Activated CD4-positive, alpha-beta T cell treated with anti-CD3 and anti-CD28 coated beads, Interleukin-2, amount 10 ng/mL, durations not matched to agents 24 days and 14 days (primary cell): ENCODE measurements around the gene LY9. TPM values are rescaled to one million over a fixed set of nuclear protein-coding genes. Genes with fewer than 3 reads are reported as not detected.
"Not testable (repeated sequence)": the region's sequence is repeated elsewhere in the genome, so short reads cannot be mapped to it uniquely, and the experiment has no call there.

Experiments
- DNase-seq: peaks from one replicate; pipeline ENCODE4 v3.0.0; 2022
- H3K27ac Mint-ChIP-seq: one replicate; pipeline ENCODE4 v1.8.0; 2022; ENCODE audit warnings: mild to moderate bottlenecking, mixed read lengths
- H3K27me3 Mint-ChIP-seq: one replicate; pipeline ENCODE4 v1.8.0; 2022; ENCODE audit warnings: mixed read lengths
- H3K36me3 Mint-ChIP-seq: one replicate; pipeline ENCODE4 v1.8.0; 2022; ENCODE audit warnings: low read depth, mild to moderate bottlenecking, mixed read lengths
- H3K4me1 Mint-ChIP-seq: one replicate; pipeline ENCODE4 v1.8.0; 2021; ENCODE audit warnings: mixed read lengths
- H3K4me3 Mint-ChIP-seq: one replicate; pipeline ENCODE4 v1.8.0; 2022; ENCODE audit warnings: mild to moderate bottlenecking, moderate library complexity, mixed read lengths
- H3K9me3 Mint-ChIP-seq: one replicate; pipeline ENCODE4 v1.8.0; 2021; ENCODE audit warnings: mixed read lengths
- intact Hi-C: fragments of 100-400 bp; cut with micrococcal nuclease; formaldehyde crosslinking; loops from one replicate; pipeline ENCODE4 v1.15.1; 2023
- total RNA-seq: library from RNA; stranded (reverse); gene quantifications from 2 replicates; pipeline ENCODE4 v1.2.3, GENCODE V29; 2022

The LY9 gene
- total RNA-seq, 1 donor from 2014 or later = 0.30 TPM

DNA sequence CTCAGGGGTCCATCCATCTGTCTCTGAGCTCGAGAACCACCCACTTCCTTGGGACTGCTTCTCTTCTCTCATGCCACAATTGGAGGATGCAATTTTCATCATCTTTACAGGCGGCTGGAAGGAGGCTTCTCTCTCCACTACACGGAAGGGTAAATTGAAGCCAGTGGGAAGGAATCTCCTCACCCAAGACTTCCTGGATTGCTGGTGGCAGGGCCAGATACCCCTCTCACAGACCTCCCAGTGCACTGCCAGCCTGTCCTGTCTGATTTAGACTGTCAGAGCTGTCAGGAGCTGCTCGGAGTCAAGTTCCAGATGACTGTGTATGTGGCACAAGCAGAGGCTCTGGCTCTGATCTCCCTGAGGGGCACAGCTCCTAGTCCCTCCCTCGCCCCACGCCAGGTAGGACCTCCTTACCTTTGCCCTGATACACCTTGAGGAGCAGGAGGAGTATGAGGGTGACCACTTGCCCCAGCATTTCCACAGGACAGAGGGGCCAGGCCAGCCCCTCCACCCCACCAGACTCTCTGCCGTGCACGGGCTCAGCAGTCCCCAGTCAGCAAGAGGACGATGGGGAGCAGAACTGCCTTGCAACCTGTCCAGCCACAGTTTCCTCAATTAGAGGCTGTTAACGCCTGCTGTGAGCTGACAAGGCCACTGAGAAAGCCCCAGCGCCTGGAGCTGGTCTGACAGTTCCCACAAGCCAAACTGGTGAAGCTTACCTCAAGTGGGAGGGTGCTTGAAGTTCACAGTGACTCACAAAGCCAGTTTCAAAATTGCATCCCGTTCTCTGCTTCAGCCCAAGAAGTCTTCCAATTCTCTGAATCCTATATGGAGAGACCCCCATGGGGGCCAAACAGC is 66.5 kb downstream of the LY9 start, which contains the start of gene CD244:
Gene CD244, minus strand, starts transcription at position 685 of the 858 bp plus-strand sequence. Its CDS starts 210 bp downstream, at position 475.
- peak within 1 kb of the TSS; percentile 24 for H3K4me3 Mint-ChIP-seq

DNA sequence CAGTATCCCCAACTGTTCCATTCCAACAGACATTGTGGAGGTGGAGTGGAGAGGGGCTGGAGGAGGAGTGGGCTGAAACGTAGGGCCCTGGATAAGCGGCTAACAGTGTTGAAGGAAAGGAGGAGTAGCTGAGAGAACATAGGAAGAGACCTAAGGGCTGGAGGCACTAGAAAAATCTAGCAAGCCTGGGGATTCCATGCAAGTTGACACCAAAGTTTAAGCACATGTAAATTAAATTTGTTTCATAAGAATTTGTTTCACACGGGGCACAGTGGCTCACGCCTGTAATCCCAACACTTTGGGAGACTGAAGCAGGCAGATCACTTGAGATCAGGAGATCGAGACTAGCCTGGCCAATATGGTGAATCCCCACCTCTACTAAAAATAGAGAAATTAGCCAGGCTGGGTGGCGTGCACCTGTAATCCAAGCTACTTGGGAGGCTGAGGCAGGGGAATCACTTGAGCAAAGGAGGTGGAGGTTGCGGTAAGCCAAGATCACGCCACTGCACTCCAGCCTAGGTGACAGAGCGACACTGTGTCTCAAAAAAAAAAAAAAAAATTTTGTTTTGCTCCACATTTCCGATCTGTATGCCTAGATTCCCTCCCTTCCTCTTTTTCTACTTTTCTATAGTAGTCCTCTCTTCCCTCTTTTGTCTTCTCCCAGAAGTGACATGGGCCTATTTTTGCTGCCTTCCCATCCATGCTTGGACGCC is 67.2 kb downstream of the LY9 start:
- H3K4me1 Mint-ChIP-seq = peaks cover 24% of the 10 kb centered on the region
- no peak overlapping the region for H3K27ac Mint-ChIP-seq
- H3K4me3 Mint-ChIP-seq = peak overlapping the region; percentile 24
- DNase-seq = no peak
- no peaks in the 10 kb centered on the region for H3K9me3 Mint-ChIP-seq
- H3K36me3 Mint-ChIP-seq = no peaks in the 10 kb centered on the region
- peaks cover 4% of the 10 kb centered on the region for H3K27me3 Mint-ChIP-seq
- intact Hi-C loops = no loop called here

More for the DNA sequence above, 66.5 kb downstream of the LY9 start, which contains the start of gene CD244:
- no peaks in the 10 kb centered on the region for H3K36me3 Mint-ChIP-seq
- peaks cover 2% of the 10 kb centered on the region for H3K27me3 Mint-ChIP-seq
- H3K27ac Mint-ChIP-seq = peak within 1 kb of the TSS; percentile 65
- intact Hi-C loops = loop anchor here (1.0 kb wide), 2 partner anchors 13 to 24 kb away; no protein-coding TSS in a partner anchor
- DNase-seq = peak; percentile 81
- peaks cover 22% of the 10 kb centered on the region for H3K4me1 Mint-ChIP-seq
- H3K9me3 Mint-ChIP-seq = no peaks in the 10 kb centered on the region

DNA sequence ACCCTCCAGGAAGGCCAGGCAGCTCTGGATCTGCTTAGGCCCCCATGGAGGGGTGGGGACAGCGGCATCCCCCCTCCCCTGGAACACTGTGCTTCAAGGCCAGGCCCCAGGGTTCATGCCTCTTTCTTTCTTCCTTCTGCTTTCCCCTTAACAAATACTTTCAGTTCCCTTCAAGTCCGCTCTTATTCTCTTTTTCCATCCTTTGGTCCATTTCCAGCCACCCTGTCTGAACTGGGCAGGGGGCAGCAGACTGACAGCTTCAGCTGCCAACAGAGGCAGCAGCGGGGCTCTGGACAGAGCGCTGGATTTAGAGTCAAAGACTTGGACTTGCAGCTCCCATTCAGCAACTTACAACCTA is 67.8 kb downstream of the LY9 start:
- H3K27ac Mint-ChIP-seq = no peak overlapping the region
- H3K4me3 Mint-ChIP-seq = no peak overlapping the region
- H3K36me3 Mint-ChIP-seq = no peaks in the 10 kb centered on the region
- no peak for DNase-seq
- peaks cover 4% of the 10 kb centered on the region for H3K27me3 Mint-ChIP-seq
- intact Hi-C loops = no loop called here
- no peaks in the 10 kb centered on the region for H3K9me3 Mint-ChIP-seq
- peaks cover 24% of the 10 kb centered on the region for H3K4me1 Mint-ChIP-seq

DNA sequence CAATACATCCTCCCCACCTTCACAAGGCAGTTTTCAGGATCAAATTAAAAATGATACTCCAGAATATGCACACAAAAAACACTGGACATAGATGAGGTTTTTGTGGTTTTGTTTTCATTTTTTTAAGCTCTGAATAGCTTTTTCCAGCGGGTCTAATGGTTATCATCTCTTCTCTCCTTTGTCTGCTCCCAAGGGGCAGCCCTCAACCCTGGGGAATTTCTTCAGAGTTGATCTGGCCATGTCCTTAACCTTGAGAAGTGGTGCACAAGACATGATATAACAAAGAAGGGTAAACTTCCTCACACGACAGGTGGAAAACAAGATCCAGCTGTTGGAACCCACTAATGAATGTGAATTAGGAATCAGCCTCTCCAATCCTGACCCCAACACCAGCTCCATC is 68.2 kb downstream of the LY9 start:
- no peak overlapping the region for H3K4me3 Mint-ChIP-seq
- H3K36me3 Mint-ChIP-seq = no peaks in the 10 kb centered on the region
- no peaks in the 10 kb centered on the region for H3K9me3 Mint-ChIP-seq
- intact Hi-C loops = no loop called here
- peaks cover 4% of the 10 kb centered on the region for H3K27me3 Mint-ChIP-seq
- peaks cover 24% of the 10 kb centered on the region for H3K4me1 Mint-ChIP-seq
- H3K27ac Mint-ChIP-seq = no peak overlapping the region
- no peak for DNase-seq

DNA sequence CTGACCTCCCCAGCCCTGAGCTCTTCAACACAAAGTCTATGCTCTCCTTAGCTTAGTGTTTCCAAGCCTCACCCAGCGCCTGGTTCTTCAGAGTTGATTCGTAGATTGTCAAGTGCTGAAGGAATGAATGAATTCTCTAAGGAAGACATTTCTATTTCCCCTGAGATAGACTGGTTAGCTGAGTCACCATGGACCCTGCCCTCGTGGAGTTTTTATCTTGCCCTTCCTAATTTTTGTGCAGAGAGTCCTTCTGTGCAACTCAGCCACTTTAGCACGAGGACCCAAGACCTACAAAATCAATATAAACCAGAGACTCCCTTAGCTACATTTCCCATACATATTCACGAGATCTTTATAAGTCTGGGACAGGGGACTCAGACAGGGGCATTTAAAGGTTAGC is 69.4 kb downstream of the LY9 start:
- H3K36me3 Mint-ChIP-seq = no peaks in the 10 kb centered on the region
- H3K27ac Mint-ChIP-seq = no peak overlapping the region
- no peak for DNase-seq
- intact Hi-C loops = no loop called here
- no peak overlapping the region for H3K4me3 Mint-ChIP-seq
- peaks cover 6% of the 10 kb centered on the region for H3K27me3 Mint-ChIP-seq
- peaks cover 24% of the 10 kb centered on the region for H3K4me1 Mint-ChIP-seq
- no peaks in the 10 kb centered on the region for H3K9me3 Mint-ChIP-seq

DNA sequence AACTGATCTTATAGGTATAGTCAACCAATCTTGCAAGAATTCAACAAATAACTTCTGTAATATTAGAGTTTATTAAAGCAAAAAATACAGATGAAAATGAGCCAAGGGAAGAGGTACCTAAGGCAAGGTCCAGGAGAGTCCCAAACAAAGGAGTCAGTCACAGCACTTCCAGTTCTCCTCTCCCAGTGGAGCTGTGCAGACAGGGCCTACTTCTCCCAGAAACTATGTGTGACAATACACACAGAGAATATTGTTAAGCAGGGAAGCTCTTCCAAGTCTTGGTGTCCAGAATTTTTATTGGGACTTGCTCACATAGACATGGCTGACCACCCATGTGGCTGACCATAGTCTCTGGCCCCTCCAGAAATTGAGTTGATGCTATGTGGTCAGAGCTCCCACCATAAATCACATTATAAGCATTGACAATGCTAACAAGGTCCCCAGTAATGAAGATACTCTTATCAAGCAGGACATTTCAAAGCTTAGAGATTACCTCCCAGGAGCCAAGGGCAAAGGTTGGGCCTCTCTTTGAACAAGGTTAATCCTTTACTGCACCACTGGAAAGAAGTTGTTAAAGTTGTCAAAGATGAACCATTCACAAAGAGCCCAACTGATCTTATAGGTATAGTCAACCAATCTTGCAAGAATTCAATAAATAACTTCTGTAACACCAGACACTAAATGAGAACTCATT is 70.2 kb downstream of the LY9 start:
- intact Hi-C loops = no loop called here
- Mint-ChIP-seq H3K36me3 (no peaks in the 10 kb centered on the region), H3K27me3 (peaks cover 6% of the 10 kb centered on the region), H3K27ac (no peak overlapping the region), H3K4me3 (no peak overlapping the region), H3K9me3 (no peaks in the 10 kb centered on the region), H3K4me1 (peaks cover 24% of the 10 kb centered on the region)
- no peak for DNase-seq

DNA sequence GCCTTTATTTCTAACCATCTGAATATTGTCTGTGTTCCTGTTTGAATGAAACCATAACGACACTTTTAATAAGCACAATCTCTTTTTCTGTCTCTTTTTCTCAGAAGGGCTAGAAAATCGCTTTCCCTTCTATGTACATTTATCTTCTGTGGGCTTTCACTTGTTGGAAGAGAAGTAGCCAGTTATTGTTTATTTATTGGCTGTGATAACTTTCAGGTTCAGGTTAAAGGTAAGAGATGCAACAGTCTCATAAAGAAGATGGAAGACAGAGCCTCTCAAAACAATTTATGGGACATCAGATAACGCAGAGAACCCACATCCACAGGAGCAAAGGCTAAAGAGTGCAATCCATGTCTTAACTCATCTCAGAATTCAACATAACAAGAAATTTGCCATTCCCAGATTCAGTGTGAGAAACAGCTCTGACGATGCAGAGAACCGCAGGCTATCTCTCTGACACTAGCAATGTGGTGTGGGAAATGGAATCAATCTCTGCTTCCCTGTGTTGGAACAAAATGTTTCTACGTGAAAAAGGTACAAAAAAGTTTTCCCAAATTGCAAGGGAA is 70.8 kb downstream of the LY9 start:
- Mint-ChIP-seq H3K4me1 (peaks cover 20% of the 10 kb centered on the region), H3K9me3 (no peaks in the 10 kb centered on the region), H3K4me3 (no peak overlapping the region), H3K27me3 (peaks cover 10% of the 10 kb centered on the region), H3K27ac (no peak overlapping the region), H3K36me3 (no peaks in the 10 kb centered on the region)
- no peak for DNase-seq
- intact Hi-C loops = no loop called here

DNA sequence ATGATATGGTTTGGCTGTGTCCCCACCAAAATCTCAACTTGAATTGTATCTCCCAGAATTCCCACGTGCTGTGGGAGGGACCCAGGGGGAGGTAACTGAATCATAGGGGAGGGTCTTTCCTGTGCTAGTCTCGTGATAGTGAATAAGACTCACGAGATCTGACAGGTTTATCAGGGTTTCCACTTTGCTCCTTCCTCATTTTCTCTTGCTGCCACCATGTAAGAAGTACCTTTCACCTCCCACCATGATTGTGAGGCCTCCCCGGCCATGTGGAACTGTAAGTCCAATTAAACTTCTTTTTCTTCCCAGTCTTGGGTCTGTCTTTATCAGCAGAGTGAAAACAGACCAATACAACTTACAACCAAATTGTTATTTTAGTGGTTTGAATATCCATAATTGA is 71.7 kb downstream of the LY9 start:
- H3K4me3 Mint-ChIP-seq, H3K9me3 Mint-ChIP-seq, intact Hi-C loops, H3K36me3 Mint-ChIP-seq, H3K27ac Mint-ChIP-seq, DNase-seq: not testable (repeated sequence)
- peaks cover 12% of the 10 kb centered on the region for H3K4me1 Mint-ChIP-seq
- H3K27me3 Mint-ChIP-seq = peaks cover 10% of the 10 kb centered on the region

DNA sequence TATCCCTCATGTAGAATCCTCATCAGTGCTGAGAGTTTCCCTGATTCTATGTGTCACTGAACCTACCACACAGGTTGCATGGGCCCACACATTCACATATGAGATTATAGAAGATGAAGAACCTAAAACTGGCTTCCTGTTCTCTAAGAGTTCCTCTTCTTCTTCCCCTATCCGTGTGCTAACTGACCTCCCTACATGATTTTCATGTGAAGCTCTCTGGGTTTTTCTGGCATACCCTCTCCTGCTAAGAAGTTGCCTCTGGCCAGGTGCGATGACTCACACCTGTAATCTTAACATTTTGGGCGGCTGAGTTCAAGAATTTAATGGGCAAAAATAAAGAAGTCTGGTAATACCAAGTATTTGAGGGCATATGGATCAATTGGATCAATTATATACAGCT is 72.2 kb downstream of the LY9 start:
- Mint-ChIP-seq H3K36me3 (no peaks in the 10 kb centered on the region), H3K27ac (no peak overlapping the region), H3K4me3 (no peak overlapping the region), H3K27me3 (peaks cover 10% of the 10 kb centered on the region), H3K4me1 (peaks cover 7% of the 10 kb centered on the region), H3K9me3 (no peaks in the 10 kb centered on the region)
- intact Hi-C loops = no loop called here
- DNase-seq = no peak

DNA sequence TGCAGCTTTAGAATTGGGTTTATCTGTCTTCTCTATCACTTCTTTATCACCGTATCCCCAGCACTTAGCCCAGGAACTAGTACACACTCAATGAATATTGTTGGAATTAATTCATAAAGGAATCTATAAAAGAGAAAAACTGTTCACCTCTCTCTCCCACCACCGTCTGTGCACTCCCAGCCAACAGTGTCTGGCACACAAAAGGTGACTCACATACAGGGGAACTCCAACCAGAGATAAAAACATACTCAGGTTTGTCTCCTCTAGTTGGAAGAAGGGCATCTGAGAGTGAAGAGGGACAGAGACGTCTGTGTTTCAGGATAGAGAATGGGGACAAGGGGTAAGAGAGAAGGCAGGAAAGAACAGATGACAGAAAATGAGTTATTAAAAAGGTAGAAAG is 79.0 kb downstream of the LY9 start:
- no peaks in the 10 kb centered on the region for H3K9me3 Mint-ChIP-seq
- H3K36me3 Mint-ChIP-seq = no peaks in the 10 kb centered on the region
- H3K27me3 Mint-ChIP-seq = peaks cover 11% of the 10 kb centered on the region
- no peak overlapping the region for H3K27ac Mint-ChIP-seq
- H3K4me1 Mint-ChIP-seq = peaks cover 15% of the 10 kb centered on the region
- no peak overlapping the region for H3K4me3 Mint-ChIP-seq
- intact Hi-C loops = loop anchor here (1.0 to 5.0 kb wide), 3 partner anchors 13 to 193 kb away; partner anchors contain the start of gene CD244
- DNase-seq = no peak

DNA sequence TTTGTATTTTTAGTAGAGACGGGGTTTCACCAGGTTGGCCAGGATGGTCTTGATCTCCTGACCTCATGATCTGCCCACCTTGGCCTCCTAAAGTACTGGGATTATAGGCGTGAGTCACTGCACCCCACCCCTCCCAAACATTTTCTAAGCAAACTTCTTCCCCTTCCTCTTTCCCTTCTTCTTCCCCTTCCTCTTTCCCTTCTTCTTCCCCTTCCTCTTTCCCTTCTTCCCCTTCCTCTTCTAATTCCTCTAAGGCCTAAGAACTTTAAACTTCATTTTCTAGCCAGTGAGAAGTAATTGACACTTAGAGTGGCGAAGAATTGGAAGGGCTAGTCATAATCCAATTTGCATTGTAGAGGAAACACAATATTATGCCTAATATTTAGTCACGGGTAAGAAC is 79.6 kb downstream of the LY9 start:
- H3K36me3 Mint-ChIP-seq, H3K27ac Mint-ChIP-seq, H3K9me3 Mint-ChIP-seq, H3K4me3 Mint-ChIP-seq, DNase-seq, H3K27me3 Mint-ChIP-seq: not testable (repeated sequence)
- peaks cover 15% of the 10 kb centered on the region for H3K4me1 Mint-ChIP-seq
- intact Hi-C loops = loop anchor here (1.0 to 5.0 kb wide), 3 partner anchors 13 to 193 kb away; partner anchors contain the start of gene CD244

DNA sequence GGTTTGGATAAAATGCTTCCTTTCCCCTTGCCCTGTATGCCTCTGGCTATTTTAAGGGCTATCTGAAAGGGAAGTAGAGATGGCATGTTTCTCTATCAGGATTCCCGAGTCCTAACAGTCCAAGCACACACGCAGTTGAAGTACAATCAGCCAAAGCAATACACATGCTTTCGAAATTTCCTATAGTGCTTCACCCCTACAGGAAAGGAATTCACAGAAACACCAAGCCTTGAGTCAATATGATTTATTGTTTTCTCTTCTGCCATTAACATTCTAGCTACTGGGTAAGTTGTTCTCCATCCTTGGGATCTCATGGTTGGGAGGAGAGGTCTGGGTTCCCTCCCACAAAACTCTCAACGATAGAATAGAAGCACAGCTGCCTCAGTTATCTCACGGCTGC is 80.3 kb downstream of the LY9 start:
- no peak for DNase-seq
- Mint-ChIP-seq H3K27ac (no peak overlapping the region), H3K4me1 (peaks cover 15% of the 10 kb centered on the region), H3K9me3 (no peaks in the 10 kb centered on the region), H3K4me3 (no peak overlapping the region), H3K27me3 (peaks cover 10% of the 10 kb centered on the region), H3K36me3 (no peaks in the 10 kb centered on the region)
- intact Hi-C loops = loop anchor here (2.0 to 5.0 kb wide), 3 partner anchors 42 to 194 kb away; no protein-coding TSS in a partner anchor

DNA sequence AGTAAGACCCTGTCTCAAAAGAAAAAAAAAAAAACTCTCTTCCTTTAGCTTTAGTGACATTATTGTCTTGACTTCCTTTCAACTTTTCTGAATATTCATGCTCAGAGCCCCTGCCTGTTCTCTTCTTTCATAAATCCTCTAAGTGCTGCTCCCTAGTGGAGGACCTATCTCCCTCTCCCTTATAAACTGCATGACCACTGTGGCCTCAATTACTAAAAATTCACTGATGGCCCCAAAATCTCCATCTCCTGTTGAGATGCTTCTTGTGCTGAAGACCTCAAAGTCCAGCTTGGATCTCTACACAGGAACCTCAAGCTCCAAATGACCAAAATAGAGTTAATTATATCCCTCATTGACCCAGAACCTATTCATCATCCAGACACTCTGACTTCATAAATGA is 81.2 kb downstream of the LY9 start:
- Mint-ChIP-seq H3K27me3 (peaks cover 7% of the 10 kb centered on the region), H3K36me3 (no peaks in the 10 kb centered on the region), H3K4me1 (peaks cover 15% of the 10 kb centered on the region), H3K27ac (no peak overlapping the region), H3K4me3 (no peak overlapping the region), H3K9me3 (no peaks in the 10 kb centered on the region)
- intact Hi-C loops = loop anchor here (2.0 to 5.0 kb wide), 3 partner anchors 42 to 195 kb away; no protein-coding TSS in a partner anchor
- DNase-seq = peak; percentile 71
